ENCODE results near the gene NQO2. TPM values are rescaled to one million over a fixed set of nuclear protein-coding genes. Genes with fewer than 3 reads are reported as not detected.

The NQO2 gene
- total RNA-seq, 4 donors from 2014 or later: 24.4 to 40.5 (median 36.7) TPM

- WGBS, 2 donors: 79 to 84% methylated on average over 4 of the region's 4 CpGs
- no peak for DNase-seq (ENCODE audit: low spot score in 2 of 2)
- H3K4me3 ChIP-seq (ENCODE audit: low read depth, poor library complexity, severe bottlenecking): no peak overlapping the region
- TF ChIP-seq CTCF (IDR thresholded peaks at IDR 0.05) (no peak), POLR2A (IDR thresholded peaks at IDR 0.05) (no peak)
- intact Hi-C loops (cut with DNase I; ENCODE audit: low total_unique reads): no loop called here
Observed at GRCh38 chr6:2960935-2961334, 38.8 kb upstream of the NQO2 start.

- no peak overlapping the region for H3K4me3 ChIP-seq (ENCODE audit: low read depth, poor library complexity, severe bottlenecking)
- 84 to 86% methylated on average over 7 of the region's 7 CpGs for WGBS, 2 donors
- peak in 1 of 2 donors; percentile 72 for DNase-seq (ENCODE audit: low spot score in 2 of 2)
Observed at GRCh38 chr6:2961506-2961905, 38.2 kb upstream of the NQO2 start.

DNA sequence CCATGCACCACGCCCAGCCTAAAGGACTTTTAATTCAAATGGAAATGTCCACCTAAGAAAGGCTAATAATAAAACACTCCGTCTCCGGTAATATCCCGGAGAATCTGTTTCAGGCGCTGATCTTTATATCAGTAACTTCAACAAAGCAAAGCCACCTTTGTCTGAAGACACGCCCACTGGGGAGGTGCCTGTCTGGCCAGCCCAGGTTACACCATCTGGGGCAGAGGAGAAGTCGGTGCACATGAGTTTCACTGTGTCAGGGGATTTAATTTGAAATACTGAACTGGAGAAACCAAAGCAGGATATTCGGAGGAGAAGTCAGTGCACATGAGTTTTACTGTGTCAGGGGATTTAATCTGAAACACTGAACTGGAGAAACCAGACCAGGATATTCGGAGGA, 37.7 kb upstream of the NQO2 start:
- no peak for TF ChIP-seq CTCF (IDR thresholded peaks at IDR 0.05)
- no peak for TF ChIP-seq POLR2A (IDR thresholded peaks at IDR 0.05)
- peak in 1 of 2 donors; percentile 60 for DNase-seq (ENCODE audit: low spot score in 2 of 2)
- intact Hi-C loops (cut with DNase I; ENCODE audit: low total_unique reads): no loop called here
- 87 to 88% methylated on average over 9 of the region's 9 CpGs for WGBS, 2 donors
- H3K4me3 ChIP-seq (ENCODE audit: low read depth, poor library complexity, severe bottlenecking): no peak overlapping the region

More at GRCh38 chr6:2961506-2961905, 38.2 kb upstream of the NQO2 start:
- TF ChIP-seq CTCF (IDR thresholded peaks at IDR 0.05) (no peak), POLR2A (IDR thresholded peaks at IDR 0.05) (no peak)
- intact Hi-C loops (cut with DNase I; ENCODE audit: low total_unique reads): no loop called here

- 76 to 84% methylated on average over 3 of the region's 3 CpGs for WGBS, 2 donors
- no peak for TF ChIP-seq POLR2A (IDR thresholded peaks at IDR 0.05)
- no peak for TF ChIP-seq CTCF (IDR thresholded peaks at IDR 0.05)
- DNase-seq (ENCODE audit: low spot score in 2 of 2): no peak
- intact Hi-C loops (cut with DNase I; ENCODE audit: low total_unique reads): no loop called here
- no peak overlapping the region for H3K4me3 ChIP-seq (ENCODE audit: low read depth, poor library complexity, severe bottlenecking)
Observed at GRCh38 chr6:2962636-2963035, 37.1 kb upstream of the NQO2 start.

GRCh38 chr6:2963756-2964155, 35.9 kb upstream of the NQO2 start:
- peak in 1 of 2 donors; percentile 67 for DNase-seq (ENCODE audit: low spot score in 2 of 2)
- no peak overlapping the region for H3K4me3 ChIP-seq (ENCODE audit: low read depth, poor library complexity, severe bottlenecking)
- intact Hi-C loops (cut with DNase I; ENCODE audit: low total_unique reads): no loop called here
- WGBS, 2 donors: 92 to 94% methylated on average over 8 of the region's 8 CpGs
- no peak for TF ChIP-seq CTCF (IDR thresholded peaks at IDR 0.05)
- no peak for TF ChIP-seq POLR2A (IDR thresholded peaks at IDR 0.05)

- no peak for TF ChIP-seq POLR2A (IDR thresholded peaks at IDR 0.05)
- no peak for TF ChIP-seq CTCF (IDR thresholded peaks at IDR 0.05)
- DNase-seq (ENCODE audit: low spot score in 2 of 2): peak in 1 of 2 donors; percentile 52
- 93 to 95% methylated on average over 17 of the region's 17 CpGs for WGBS, 2 donors
- no peak overlapping the region for H3K4me3 ChIP-seq (ENCODE audit: low read depth, poor library complexity, severe bottlenecking)
- intact Hi-C loops (cut with DNase I; ENCODE audit: low total_unique reads): no loop called here
Observed at GRCh38 chr6:2964793-2965505, 34.7 kb upstream of the NQO2 start.

Data from lower leg skin (tissue), 4 donors.